ENCODE results near the gene IGFN1.
"Not testable (repeated sequence)": the region's sequence is repeated elsewhere in the genome, so short reads cannot be mapped to it uniquely, and the experiment has no call there.

The IGFN1 gene

GRCh38 chr1:201223852-201224665 lies 33.4 kb downstream of the IGFN1 start:
- no peaks in the 10 kb centered on the region for H3K27me3 Mint-ChIP-seq (ENCODE audit: low read depth)
- H3K9me3 Mint-ChIP-seq = no peaks in the 10 kb centered on the region
- H3K27ac Mint-ChIP-seq = no peak overlapping the region
- H3K4me1 Mint-ChIP-seq (ENCODE audit: low read depth) = no peaks in the 10 kb centered on the region
- no peak overlapping the region for H3K4me3 Mint-ChIP-seq
- no peaks in the 10 kb centered on the region for H3K36me3 Mint-ChIP-seq (ENCODE audit: low read depth)

GRCh38 chr1:201224666-201225370 lies 34.2 kb downstream of the IGFN1 start:
- H3K27ac Mint-ChIP-seq = no peak overlapping the region
- H3K9me3 Mint-ChIP-seq = no peaks in the 10 kb centered on the region
- no peaks in the 10 kb centered on the region for H3K36me3 Mint-ChIP-seq (ENCODE audit: low read depth)
- H3K4me1 Mint-ChIP-seq (ENCODE audit: low read depth) = no peaks in the 10 kb centered on the region
- H3K27me3 Mint-ChIP-seq (ENCODE audit: low read depth) = no peaks in the 10 kb centered on the region
- no peak overlapping the region for H3K4me3 Mint-ChIP-seq

GRCh38 chr1:201226178-201226514 lies 35.5 kb downstream of the IGFN1 start:
- Mint-ChIP-seq H3K27ac (no peak overlapping the region), H3K27me3 (ENCODE audit: low read depth) (peaks cover 4% of the 10 kb centered on the region), H3K9me3 (no peaks in the 10 kb centered on the region), H3K4me3 (no peak overlapping the region), H3K36me3 (ENCODE audit: low read depth) (no peaks in the 10 kb centered on the region), H3K4me1 (ENCODE audit: low read depth) (no peaks in the 10 kb centered on the region)

- Mint-ChIP-seq H3K36me3 (ENCODE audit: low read depth) (no peaks in the 10 kb centered on the region), H3K4me3 (no peak overlapping the region), H3K9me3 (no peaks in the 10 kb centered on the region), H3K27me3 (ENCODE audit: low read depth) (peaks cover 10% of the 10 kb centered on the region), H3K27ac (no peak overlapping the region), H3K4me1 (ENCODE audit: low read depth) (no peaks in the 10 kb centered on the region)
Observed at GRCh38 chr1:201226859-201227488, 36.4 kb downstream of the IGFN1 start.

GRCh38 chr1:201228011-201228983 lies 37.7 kb downstream of the IGFN1 start:
- H3K4me1 Mint-ChIP-seq (ENCODE audit: low read depth) = no peaks in the 10 kb centered on the region
- no peak overlapping the region for H3K27ac Mint-ChIP-seq
- H3K36me3 Mint-ChIP-seq (ENCODE audit: low read depth) = no peaks in the 10 kb centered on the region
- H3K9me3 Mint-ChIP-seq = peaks cover 3% of the 10 kb centered on the region
- H3K27me3 Mint-ChIP-seq (ENCODE audit: low read depth) = peaks cover 18% of the 10 kb centered on the region
- H3K4me3 Mint-ChIP-seq = no peak overlapping the region

- Mint-ChIP-seq H3K9me3 (peaks cover 3% of the 10 kb centered on the region), H3K36me3 (ENCODE audit: low read depth) (no peaks in the 10 kb centered on the region), H3K27ac (no peak overlapping the region), H3K27me3 (ENCODE audit: low read depth) (peaks cover 18% of the 10 kb centered on the region), H3K4me1 (ENCODE audit: low read depth) (no peaks in the 10 kb centered on the region), H3K4me3 (no peak overlapping the region)
Observed at GRCh38 chr1:201229095-201229494, 38.5 kb downstream of the IGFN1 start.

GRCh38 chr1:201229771-201230635 lies 39.4 kb downstream of the IGFN1 start:
- H3K4me1 Mint-ChIP-seq (ENCODE audit: low read depth) = no peaks in the 10 kb centered on the region
- no peak overlapping the region for H3K27ac Mint-ChIP-seq
- H3K9me3 Mint-ChIP-seq = peaks cover 3% of the 10 kb centered on the region
- H3K4me3 Mint-ChIP-seq = no peak overlapping the region
- H3K36me3 Mint-ChIP-seq (ENCODE audit: low read depth) = no peaks in the 10 kb centered on the region
- H3K27me3 Mint-ChIP-seq (ENCODE audit: low read depth) = peaks cover 18% of the 10 kb centered on the region

GRCh38 chr1:201230676-201231075 lies 40.1 kb downstream of the IGFN1 start:
- Mint-ChIP-seq H3K4me1 (ENCODE audit: low read depth) (no peaks in the 10 kb centered on the region), H3K9me3 (peaks cover 3% of the 10 kb centered on the region), H3K27me3 (ENCODE audit: low read depth) (peaks cover 18% of the 10 kb centered on the region), H3K27ac (no peak overlapping the region), H3K4me3 (no peak overlapping the region), H3K36me3 (ENCODE audit: low read depth) (no peaks in the 10 kb centered on the region)

- not testable (repeated sequence) for H3K36me3 Mint-ChIP-seq (ENCODE audit: low read depth); H3K4me1 Mint-ChIP-seq (ENCODE audit: low read depth); H3K9me3 Mint-ChIP-seq; H3K4me3 Mint-ChIP-seq; H3K27ac Mint-ChIP-seq
- peaks cover 35% of the 10 kb centered on the region for H3K27me3 Mint-ChIP-seq (ENCODE audit: low read depth)
Observed at GRCh38 chr1:201239646-201240045, 49.0 kb downstream of the IGFN1 start.

GRCh38 chr1:201240171-201240570 lies 49.5 kb downstream of the IGFN1 start:
- Mint-ChIP-seq H3K4me3 (no peak overlapping the region), H3K36me3 (ENCODE audit: low read depth) (no peaks in the 10 kb centered on the region), H3K27ac (no peak overlapping the region), H3K4me1 (ENCODE audit: low read depth) (no peaks in the 10 kb centered on the region), H3K27me3 (ENCODE audit: low read depth) (peaks cover 40% of the 10 kb centered on the region), H3K9me3 (no peaks in the 10 kb centered on the region)

GRCh38 chr1:201241736-201242135 lies 51.1 kb downstream of the IGFN1 start:
- H3K4me3 Mint-ChIP-seq = no peak overlapping the region
- H3K36me3 Mint-ChIP-seq (ENCODE audit: low read depth) = no peaks in the 10 kb centered on the region
- H3K9me3 Mint-ChIP-seq = no peaks in the 10 kb centered on the region
- no peaks in the 10 kb centered on the region for H3K4me1 Mint-ChIP-seq (ENCODE audit: low read depth)
- H3K27me3 Mint-ChIP-seq (ENCODE audit: low read depth) = peaks cover 49% of the 10 kb centered on the region
- no peak overlapping the region for H3K27ac Mint-ChIP-seq

GRCh38 chr1:201245082-201245481 lies 54.5 kb downstream of the IGFN1 start:
- Mint-ChIP-seq H3K36me3 (ENCODE audit: low read depth) (no peaks in the 10 kb centered on the region), H3K27me3 (ENCODE audit: low read depth) (peaks cover 43% of the 10 kb centered on the region), H3K9me3 (no peaks in the 10 kb centered on the region), H3K4me1 (ENCODE audit: low read depth) (no peaks in the 10 kb centered on the region), H3K27ac (no peak overlapping the region), H3K4me3 (no peak overlapping the region)

- no peaks in the 10 kb centered on the region for H3K9me3 Mint-ChIP-seq
- H3K27ac Mint-ChIP-seq = no peak overlapping the region
- peaks cover 22% of the 10 kb centered on the region for H3K27me3 Mint-ChIP-seq (ENCODE audit: low read depth)
- H3K4me3 Mint-ChIP-seq = no peak overlapping the region
- H3K36me3 Mint-ChIP-seq (ENCODE audit: low read depth) = no peaks in the 10 kb centered on the region
- no peaks in the 10 kb centered on the region for H3K4me1 Mint-ChIP-seq (ENCODE audit: low read depth)
Observed at GRCh38 chr1:201248721-201249559, 58.3 kb downstream of the IGFN1 start.

Measured in T-helper 1 cell treated with Interleukin-12 subunit alpha and Interleukin-12 subunit beta and Interleukin-4 antibody, amounts not matched to agents 30 μg/mL and 1 μg/mL, for 36 hours (primary cell).